Left ventricle myocardium inferior (tissue), 1 donor: ENCODE data around the gene TMEM117. TPM values are rescaled to one million over a fixed set of nuclear protein-coding genes. Genes with fewer than 3 reads are reported as not detected.

ENCODE experiments used
- DNase-seq: peaks from one replicate; pipeline ENCODE4 v3.0.0-alpha.2; 2020
- H3K27ac ChIP-seq: fragments of 200-600 bp; replicated peaks from 2 replicates; pipeline ENCODE4 v1.8.0; 2021
- H3K27me3 ChIP-seq: fragments of 200-600 bp; 2 replicates; pipeline ENCODE4 v1.8.0; 2021; ENCODE audit warnings: low read depth
- H3K36me3 ChIP-seq: fragments of 200-600 bp; 2 replicates; pipeline ENCODE4 v1.8.0; 2021
- H3K4me1 ChIP-seq: fragments of 200-600 bp; 2 replicates; pipeline ENCODE4 v1.8.0; 2021
- H3K4me3 ChIP-seq: fragments of 200-600 bp; 2 replicates; pipeline ENCODE4 v1.8.0; 2021; ENCODE audit warnings: mild to moderate bottlenecking, moderate library complexity
- H3K9me3 ChIP-seq: fragments of 200-600 bp; replicated peaks from 2 replicates; pipeline ENCODE4 v1.8.0; 2021
- intact Hi-C: fragments of 100-400 bp; cut with micrococcal nuclease; formaldehyde crosslinking; loops from one replicate; pipeline ENCODE4 v1.11.0; 2022
- total RNA-seq: library from RNA; stranded (reverse); fragmentation: NEBNext Ultra II Directional; extraction: Animal tissue kit (Norgen Biotek cat#: 25700); gene quantifications from one replicate; pipeline ENCODE4 v1.2.1, GENCODE V29; 2021
- TF ChIP-seq, protein P1 (sequence below): fragments of 200-600 bp; IDR thresholded peaks from 2 replicates; pipeline ENCODE4 v1.8.0; 2021; ENCODE audit warnings: antibody characterized with exemption, mild to moderate bottlenecking, borderline replicate concordance
- donor health status: DM: no; HTN: yes; CAD: no; lungs with severe emphysema.

TMEM117 gene
- total RNA-seq, 1 donor from 2014 or later: 6.7 TPM

DNA sequence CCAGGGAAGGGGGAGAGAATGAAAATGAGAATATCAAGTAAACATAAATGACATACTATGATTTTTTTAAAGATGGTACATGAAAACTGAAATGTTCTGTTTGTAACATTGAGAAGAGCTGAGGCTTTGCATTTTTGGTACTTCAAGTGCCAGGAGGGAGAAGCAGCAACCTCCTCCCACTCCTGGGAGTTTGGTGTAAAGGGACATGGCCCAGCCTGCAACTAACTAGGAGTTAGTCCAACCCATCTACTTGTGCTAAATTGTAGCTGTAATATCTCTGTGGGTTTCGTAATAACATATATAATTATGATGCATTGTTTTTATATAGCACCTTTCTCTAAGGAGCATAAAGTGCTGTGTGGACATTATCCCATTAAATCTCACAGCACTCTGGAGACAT, 522.8 kb downstream of the TMEM117 start:
- Histone ChIP-seq H3K4me1 (no peaks in the 10 kb centered on the region), H3K9me3 (no peaks in the 10 kb centered on the region), H3K27ac (no peak overlapping the region), H3K4me3 (no peak overlapping the region), H3K27me3 (no peaks in the 10 kb centered on the region), H3K36me3 (no peaks in the 10 kb centered on the region)
- TF ChIP-seq, protein P1, sequence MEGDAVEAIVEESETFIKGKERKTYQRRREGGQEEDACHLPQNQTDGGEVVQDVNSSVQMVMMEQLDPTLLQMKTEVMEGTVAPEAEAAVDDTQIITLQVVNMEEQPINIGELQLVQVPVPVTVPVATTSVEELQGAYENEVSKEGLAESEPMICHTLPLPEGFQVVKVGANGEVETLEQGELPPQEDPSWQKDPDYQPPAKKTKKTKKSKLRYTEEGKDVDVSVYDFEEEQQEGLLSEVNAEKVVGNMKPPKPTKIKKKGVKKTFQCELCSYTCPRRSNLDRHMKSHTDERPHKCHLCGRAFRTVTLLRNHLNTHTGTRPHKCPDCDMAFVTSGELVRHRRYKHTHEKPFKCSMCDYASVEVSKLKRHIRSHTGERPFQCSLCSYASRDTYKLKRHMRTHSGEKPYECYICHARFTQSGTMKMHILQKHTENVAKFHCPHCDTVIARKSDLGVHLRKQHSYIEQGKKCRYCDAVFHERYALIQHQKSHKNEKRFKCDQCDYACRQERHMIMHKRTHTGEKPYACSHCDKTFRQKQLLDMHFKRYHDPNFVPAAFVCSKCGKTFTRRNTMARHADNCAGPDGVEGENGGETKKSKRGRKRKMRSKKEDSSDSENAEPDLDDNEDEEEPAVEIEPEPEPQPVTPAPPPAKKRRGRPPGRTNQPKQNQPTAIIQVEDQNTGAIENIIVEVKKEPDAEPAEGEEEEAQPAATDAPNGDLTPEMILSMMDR: no peak
- intact Hi-C loops: no loop called here
- DNase-seq: no peak

DNA sequence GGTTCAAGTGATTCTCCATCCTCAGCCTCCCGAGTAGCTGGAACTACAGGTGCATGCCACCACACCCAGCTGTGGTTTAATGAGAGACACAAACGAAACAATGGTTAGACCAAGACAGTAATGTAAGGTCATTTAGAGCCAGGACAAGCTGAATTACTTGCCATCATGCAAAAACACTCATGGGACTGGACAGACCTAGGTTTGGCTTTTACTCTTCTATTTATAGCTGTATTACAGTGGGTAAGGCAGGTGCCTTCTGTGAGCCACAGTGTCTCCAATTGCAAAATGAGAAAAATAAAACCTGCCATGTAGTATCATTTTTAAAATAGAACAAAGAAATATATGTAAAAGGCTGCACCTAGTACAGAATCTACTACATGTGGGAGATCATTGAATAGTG, 527.1 kb downstream of the TMEM117 start:
- Histone ChIP-seq H3K36me3 (no peaks in the 10 kb centered on the region), H3K27me3 (no peaks in the 10 kb centered on the region), H3K4me1 (no peaks in the 10 kb centered on the region), H3K27ac (no peak overlapping the region), H3K9me3 (no peaks in the 10 kb centered on the region), H3K4me3 (no peak overlapping the region)
- no peak for DNase-seq
- TF ChIP-seq, protein P1: no peak
- intact Hi-C loops: no loop called here

DNA sequence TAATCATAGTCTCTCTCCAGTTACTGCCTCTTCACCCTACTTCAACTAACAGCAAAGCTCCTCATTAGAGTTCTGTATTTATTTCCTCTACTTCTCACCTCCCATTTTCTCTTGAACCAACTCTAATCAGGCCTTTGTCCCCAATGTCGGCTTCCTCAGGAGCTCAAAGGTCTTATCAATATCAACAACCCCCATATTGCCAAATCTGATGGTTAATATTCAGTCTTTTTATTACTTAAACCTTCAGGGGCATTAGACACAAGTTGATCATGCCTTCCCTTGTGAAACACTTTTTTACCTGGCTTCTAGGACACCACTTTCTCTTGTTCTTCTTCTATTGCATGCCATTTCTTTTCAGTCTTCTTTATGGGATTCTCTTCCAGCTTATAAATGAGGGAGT, 531.3 kb downstream of the TMEM117 start:
- H3K4me3 ChIP-seq: no peak overlapping the region
- TF ChIP-seq, protein P1: no peak
- intact Hi-C loops: no loop called here
- no peaks in the 10 kb centered on the region for H3K36me3 ChIP-seq
- H3K9me3 ChIP-seq: no peaks in the 10 kb centered on the region
- H3K4me1 ChIP-seq: no peaks in the 10 kb centered on the region
- no peaks in the 10 kb centered on the region for H3K27me3 ChIP-seq
- H3K27ac ChIP-seq: no peak overlapping the region
- DNase-seq: no peak

DNA sequence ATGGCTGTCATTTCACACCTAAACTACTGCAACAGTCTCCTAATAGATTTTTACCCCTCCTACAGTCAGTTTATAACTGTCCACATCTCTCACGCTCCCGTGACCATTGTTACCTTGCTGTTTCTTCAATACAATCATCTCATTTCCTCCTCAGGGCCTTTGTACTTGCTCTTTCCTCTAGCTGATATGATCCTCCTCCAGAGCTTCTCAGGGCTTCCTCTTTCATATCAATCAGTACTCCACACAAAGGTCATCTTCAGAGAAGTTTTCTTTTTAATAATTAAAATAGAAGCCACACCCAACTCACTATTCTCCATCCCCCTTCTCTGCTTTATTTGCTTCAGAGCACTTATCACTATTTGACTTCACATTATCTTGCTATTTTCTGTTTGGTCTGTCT, 532.0 kb downstream of the TMEM117 start:
- no peaks in the 10 kb centered on the region for H3K27me3 ChIP-seq
- no peak overlapping the region for H3K4me3 ChIP-seq
- H3K4me1 ChIP-seq: no peaks in the 10 kb centered on the region
- DNase-seq: no peak
- no peaks in the 10 kb centered on the region for H3K9me3 ChIP-seq
- H3K36me3 ChIP-seq: no peaks in the 10 kb centered on the region
- no peak overlapping the region for H3K27ac ChIP-seq
- intact Hi-C loops: no loop called here
- TF ChIP-seq, protein P1: no peak

DNA sequence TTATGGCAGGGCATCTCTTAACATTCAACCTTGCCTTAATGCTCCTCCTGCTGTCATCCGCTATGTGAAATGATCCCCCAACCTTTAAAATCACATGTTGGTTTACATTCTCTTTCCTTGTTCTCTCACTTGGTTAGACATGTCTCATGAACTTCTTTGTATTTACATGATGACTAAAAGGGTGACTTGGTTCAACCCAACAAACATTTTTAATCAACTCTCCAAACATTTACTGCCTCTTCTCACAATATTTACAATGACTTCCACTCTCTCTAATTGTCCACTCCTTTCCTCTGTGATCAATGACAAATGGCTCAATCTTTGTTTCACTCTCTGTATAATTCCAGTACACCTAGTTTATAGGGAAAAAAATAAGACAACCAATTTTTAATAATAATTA, 534.1 kb downstream of the TMEM117 start:
- intact Hi-C loops: no loop called here
- no peak overlapping the region for H3K27ac ChIP-seq
- no peaks in the 10 kb centered on the region for H3K4me1 ChIP-seq
- no peaks in the 10 kb centered on the region for H3K27me3 ChIP-seq
- TF ChIP-seq, protein P1: no peak
- no peak overlapping the region for H3K4me3 ChIP-seq
- H3K9me3 ChIP-seq: no peaks in the 10 kb centered on the region
- no peaks in the 10 kb centered on the region for H3K36me3 ChIP-seq
- DNase-seq: no peak

DNA sequence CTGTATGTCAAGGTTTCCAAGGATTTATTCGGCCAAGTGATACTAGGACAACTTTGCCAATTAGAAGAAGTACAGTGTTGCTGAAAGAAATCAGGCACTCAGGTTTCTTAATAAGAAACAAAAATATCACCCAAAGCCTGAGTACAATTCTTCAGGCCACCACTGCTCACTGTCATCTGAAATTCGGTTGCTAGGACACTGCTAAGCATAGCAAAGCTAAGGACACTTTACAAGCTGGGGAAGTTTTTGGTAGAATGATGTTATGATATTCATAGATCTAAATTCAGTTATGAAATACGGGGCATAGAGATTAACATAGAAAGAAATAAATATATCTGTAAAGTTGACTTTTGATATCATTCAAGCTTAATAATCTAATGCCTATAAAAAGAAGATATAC, 535.1 kb downstream of the TMEM117 start:
- TF ChIP-seq, protein P1: no peak

More for the DNA sequence above, 535.1 kb downstream of the TMEM117 start:
- H3K4me3 ChIP-seq: no peak overlapping the region
- no peak overlapping the region for H3K27ac ChIP-seq
- H3K4me1 ChIP-seq: no peaks in the 10 kb centered on the region
- H3K9me3 ChIP-seq: no peaks in the 10 kb centered on the region
- DNase-seq: no peak
- intact Hi-C loops: no loop called here
- no peaks in the 10 kb centered on the region for H3K36me3 ChIP-seq
- H3K27me3 ChIP-seq: no peaks in the 10 kb centered on the region
